Endothelial cell of umbilical vein (primary cell): ENCODE measurements around the gene TMBIM6. TPM values are rescaled to one million over a fixed set of nuclear protein-coding genes. Genes with fewer than 3 reads are reported as not detected.
A peak's percentile ranks its signal among the peaks of the same experiment; 100 is the strongest.

ENCODE experiments used
- BruUV-seq: library from RNA; stranded (reverse); fragments of 400-500 nt; replicated peaks from 2 replicates; lab custom pipeline; 2021; lab: Mats Ljungman, UMichigan
- CTCF ChIA-PET: fragments of 300-600, 350-600 bp; sonication (Branson Sonifier 250); formaldehyde crosslinking; loops from one replicate; lab custom pipeline; 2021; ENCODE audit warnings: antibody characterized with exemption, inconsistent platforms; lab: Charles Lee
- POLR2A ChIA-PET: fragments of 300-600, 350-600 bp; sonication (Branson Sonifier 250); formaldehyde crosslinking; loops from one replicate; lab custom pipeline; 2021; ENCODE audit warnings: antibody characterized with exemption, inconsistent platforms; lab: Charles Lee
- DNase-seq: peaks from one replicate; pipeline ENCODE4 v3.0.0-alpha.2; 2011; ENCODE audit warnings: low read depth, low spot score
- FAIRE-seq: peaks from 2 replicates; lab custom pipeline; 2011; peaks lifted over from hg19 to GRCh38; lab: Jason Lieb, UNC
- H2AFZ ChIP-seq: 2 replicates; pipeline ENCODE4 v1.6.0; 2012; ENCODE audit warnings: low read depth, low read length, control low read depth, inconsistent platforms
- H3K27ac ChIP-seq: 2 replicates; pipeline ENCODE4 v1.5.1; 2011; ENCODE audit warnings: low read depth, mild to moderate bottlenecking, control low read depth, low read length, moderate library complexity; ENCODE audit not compliant: insufficient read depth
- H3K27me3 ChIP-seq, 2 experiments: 2 replicates each; pipeline versions ENCODE4 v1.6.0 to v1.6.1; 2011; ENCODE audit warnings: low read length in 2 of 2, mixed read lengths in 1 of 2; ENCODE audit not compliant: control insufficient read depth in 2 of 2, insufficient read depth in 2 of 2
- H3K36me3 ChIP-seq, 2 experiments: 2 replicates in 1 of 2; 3 replicates in 1 of 2; pipeline ENCODE4 v1.5.1; 2011; ENCODE audit warnings: low read length in 2 of 2, mild to moderate bottlenecking in 1 of 2, moderate library complexity in 1 of 2; ENCODE audit not compliant: control insufficient read depth in 2 of 2, insufficient read depth in 2 of 2; ENCODE audit errors: extremely low read depth in 1 of 2
- H3K4me1 ChIP-seq: 3 replicates; pipeline ENCODE4 v1.5.1; 2011; ENCODE audit warnings: mild to moderate bottlenecking, low read length; ENCODE audit not compliant: control insufficient read depth, insufficient read depth; ENCODE audit errors: extremely low read depth
- H3K4me2 ChIP-seq: 2 replicates; pipeline ENCODE4 v1.6.1; 2011; ENCODE audit warnings: low read length, control low read depth, mixed read lengths; ENCODE audit not compliant: insufficient read depth
- H3K4me3 ChIP-seq, 3 experiments: fragments of 200-600 bp in 1 of 3; sonication (generic), shearing (Covaris generic) in 1 of 3; replicated peaks in 1 of 3; 2 replicates each; pipeline ENCODE4 v1.5.1; 2011 to 2016; ENCODE audit warnings: control low read depth in 3 of 3, low read length in 3 of 3, mild to moderate bottlenecking in 2 of 3, inconsistent platforms in 1 of 3, low read depth in 1 of 3, moderate library complexity in 1 of 3; ENCODE audit not compliant: insufficient read depth in 1 of 3
- H3K79me2 ChIP-seq: 2 replicates; pipeline ENCODE4 v1.6.0; 2012; ENCODE audit warnings: low read length, inconsistent platforms; ENCODE audit not compliant: control insufficient read depth, insufficient read depth
- H3K9ac ChIP-seq: replicated peaks from 2 replicates; pipeline ENCODE3; 2011; ENCODE audit warnings: low read length, control low read depth; ENCODE audit not compliant: insufficient read depth; ENCODE audit errors: extremely low read depth
- H3K9me1 ChIP-seq: replicated peaks from 3 replicates; pipeline ENCODE4 v1.6.0; 2011; ENCODE audit warnings: mild to moderate bottlenecking, low read length; ENCODE audit not compliant: control insufficient read depth, insufficient read depth; ENCODE audit errors: extremely low read depth
- H3K9me3 ChIP-seq: replicated peaks from 2 replicates; pipeline ENCODE4 v1.5.1; 2012; ENCODE audit warnings: low read length, inconsistent platforms; ENCODE audit not compliant: control insufficient read depth, insufficient read depth
- H4K20me1 ChIP-seq: replicated peaks from 2 replicates; pipeline ENCODE3; 2011; ENCODE audit warnings: mild to moderate bottlenecking, low read length; ENCODE audit not compliant: control insufficient read depth, insufficient read depth; ENCODE audit errors: extremely low read depth
- CTCF ChIP-seq, 2 donors: IDR thresholded peaks; 1 replicate in 1 of 2; 2 replicates in 1 of 2; pipeline ENCODE4 v1.5.1; 2011; ENCODE audit warnings: low read length in 2 of 2, mild to moderate bottlenecking in 2 of 2, moderate library complexity in 2 of 2, control low read depth in 1 of 2, inconsistent platforms in 1 of 2, low read depth in 1 of 2; ENCODE audit not compliant: insufficient read depth in 1 of 2; ENCODE audit errors: extremely low read depth in 1 of 2
- EZH2 ChIP-seq: IDR thresholded peaks from 2 replicates; pipeline ENCODE4 v1.6.1; 2012; ENCODE audit warnings: borderline replicate concordance, low read depth, mild to moderate bottlenecking, moderate library complexity, low read length, inconsistent platforms; ENCODE audit not compliant: severe bottlenecking
- FOS ChIP-seq: IDR thresholded peaks from 2 replicates; pipeline ENCODE4 v1.6.1; 2011; ENCODE audit warnings: mild to moderate bottlenecking, low read length, moderate library complexity, borderline replicate concordance; ENCODE audit not compliant: insufficient read depth
- GATA2 ChIP-seq: IDR thresholded peaks from 2 replicates; pipeline ENCODE4 v1.7.0; 2011; ENCODE audit warnings: low read depth, mild to moderate bottlenecking, moderate library complexity, mixed read lengths, low read length; ENCODE audit not compliant: insufficient read length, insufficient read depth
- MYC ChIP-seq: IDR thresholded peaks from one replicate; pipeline ENCODE4 v1.6.1; 2011; ENCODE audit warnings: mild to moderate bottlenecking, low read depth, low read length
- POLR2A ChIP-seq: IDR thresholded peaks from 2 replicates; pipeline ENCODE4 v1.6.1; 2012; ENCODE audit warnings: low read depth, mild to moderate bottlenecking, control low read depth, low read length
- POLR2AphosphoS5 ChIP-seq: IDR thresholded peaks from 2 replicates; pipeline ENCODE4 v1.6.1; 2012; ENCODE audit warnings: low read depth, mild to moderate bottlenecking, control low read depth, low read length, moderate library complexity; ENCODE audit not compliant: insufficient read depth
- dilution Hi-C: fragments of 300-500 bp; cut with MboI; formaldehyde crosslinking; loops from one replicate; pipeline ENCODE4 v1.15.0; 2019; ENCODE audit warnings: low sequenced_read_pairs; ENCODE audit not compliant: extremely low pct_ligation_motif_present
- intact Hi-C: fragments of 100-400 bp; cut with micrococcal nuclease; formaldehyde crosslinking; loops from one replicate; pipeline ENCODE4 v1.10.0; 2022
- polyA plus RNA-seq, 4 experiments: library from polyadenylated mRNA; depleted of rRNA in 3 of 4; stranded (reverse) in 3 of 4; unstranded in 1 of 4; fragments of >200 nt; gene quantifications; 2 replicates each; pipeline versions ENCODE4 v1.2.1 to v1.2.3, GENCODE V29; 2011 to 2012; ENCODE audit warnings: missing spikeins in 1 of 4
- total RNA-seq: library from RNA; stranded (reverse); gene quantifications from 2 replicates; pipeline ENCODE4 v1.2.3, GENCODE V29; 2021
- TF ChIP-seq, protein P1 (sequence below): IDR thresholded peaks from 2 replicates; pipeline ENCODE4 v1.6.1; 2011; ENCODE audit not compliant: insufficient read depth, insufficient read length

The TMBIM6 gene
- total and polyA plus RNA-seq, 2 donors (not counting 3 experiments of a cell fraction or from before 2014, with no cell fraction given), result 393 to 579 TPM

DNA sequence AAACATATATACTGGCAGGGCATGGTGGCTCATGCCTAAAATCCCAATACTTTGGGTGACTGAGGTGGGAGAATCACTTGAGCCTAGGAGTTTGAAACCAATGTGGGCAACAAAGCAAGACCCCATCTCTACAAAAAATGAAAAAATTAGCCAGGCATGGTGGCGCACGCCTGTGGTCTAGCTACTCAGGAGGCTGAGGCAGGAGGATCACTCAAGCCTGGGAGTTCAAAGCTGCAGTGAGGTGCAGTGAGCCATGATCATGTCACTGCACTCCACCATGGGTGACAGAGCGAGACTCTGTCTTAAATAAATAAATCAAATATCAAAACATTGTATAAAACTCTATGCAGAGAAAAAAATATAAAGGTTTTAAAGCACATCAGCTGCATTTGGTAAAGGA, 39.3 kb upstream of the TMBIM6 start:
- Histone ChIP-seq H3K9me3 (no peaks in the 10 kb centered on the region), H3K4me2 (no peak overlapping the region), H3K4me1 (peaks cover 53% of the 10 kb centered on the region), H3K27me3 (no peaks in the 10 kb centered on the region), H3K79me2 (peaks cover 89% of the 10 kb centered on the region), H3K9me1 (no peaks in the 10 kb centered on the region), H3K27ac (no peak overlapping the region), H3K4me3 (no peak overlapping the region), H3K36me3 (no peaks in the 10 kb centered on the region), H3K9ac (no peak overlapping the region), H2AFZ (no peak overlapping the region), H4K20me1 (peaks cover 4% of the 10 kb centered on the region)
- no peak for DNase-seq
- FAIRE-seq, result no peak
- BruUV-seq, result no TSS peak
- ChIA-PET POLR2A (no interaction called here), CTCF (interaction anchor here (1.3 to 5.7 kb wide), 3 partner anchors 10 to 79 kb away, joined by 3 to 59 read pairs (median 5); partner anchors contain the start of gene PRPF40B)
- TF ChIP-seq CTCF (IDR thresholded peaks at IDR 0.05; ENCODE audit: extremely low read depth in 1 of 2, insufficient read depth in 1 of 2, low read depth in 1 of 2, low read length in 2 of 2), result no peak
- no peak for TF ChIP-seq MYC
- TF ChIP-seq POLR2A, result no peak
- TF ChIP-seq, protein P1, sequence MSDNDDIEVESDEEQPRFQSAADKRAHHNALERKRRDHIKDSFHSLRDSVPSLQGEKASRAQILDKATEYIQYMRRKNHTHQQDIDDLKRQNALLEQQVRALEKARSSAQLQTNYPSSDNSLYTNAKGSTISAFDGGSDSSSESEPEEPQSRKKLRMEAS, result no peak
- intact Hi-C loops (no loop called here), dilution Hi-C loops (no loop called here)

- dilution Hi-C loops, result no loop called here
- POLR2A ChIA-PET, result interaction anchor here (0.6 to 2.2 kb wide), 4 partner anchors 29 to 70 kb away, joined by 3 to 8 read pairs (median 4); partner anchors contain the start of gene TMBIM6
- FAIRE-seq (peak; percentile 26), DNase-seq (no peak)
- Histone ChIP-seq H3K79me2 (peaks cover 82% of the 10 kb centered on the region), H3K27me3 (no peaks in the 10 kb centered on the region), H2AFZ (no peak overlapping the region), H3K9ac (no peak overlapping the region), H3K4me3 (no peak overlapping the region), H3K9me1 (no peaks in the 10 kb centered on the region), H3K9me3 (no peaks in the 10 kb centered on the region), H3K36me3 (no peaks in the 10 kb centered on the region), H3K4me2 (no peak overlapping the region), H3K27ac (no peak overlapping the region), H4K20me1 (peaks cover 4% of the 10 kb centered on the region), H3K4me1 (peaks cover 55% of the 10 kb centered on the region)
- BruUV-seq, result no TSS peak
- CTCF ChIA-PET, result interaction anchor here (0.6 to 5.7 kb wide), 13 partner anchors 21 to 80 kb away, joined by 3 to 59 read pairs (median 5); partner anchors contain the start of genes PRPF40B and TMBIM6
- TF ChIP-seq MYC (no peak), GATA2 (no peak), POLR2AphosphoS5 (no peak), FOS (no peak), POLR2A (no peak), EZH2 (no peak)
- TF ChIP-seq, protein P1, result no peak
- intact Hi-C loops, result no loop called here
Observed at GRCh38 chr12:49702676-49703215, 38.6 kb upstream of the TMBIM6 start.
